Stimulated activated CD4-positive, alpha-beta T cell treated with anti-CD3 and anti-CD28 coated beads, Interleukin-1b, Interleukin-23, amount 100 ng/mL, for 4 hours (primary cell): Measurements from ENCODE around the gene CDC23.

Experiments used
- DNase-seq, 2 donors: peaks; one replicate each; pipeline ENCODE4 v3.0.0-alpha.2; 2020; ENCODE audit warnings: low read depth in 2 of 2

The CDC23 gene

GRCh38 chr5:138141734-138142133 is 71.4 kb downstream of the CDC23 start:
- DNase-seq = no peak

GRCh38 chr5:138140268-138140667 is 72.9 kb downstream of the CDC23 start:
- no peak for DNase-seq

GRCh38 chr5:138139781-138140090 is 73.4 kb downstream of the CDC23 start:
- DNase-seq = no peak

DNA sequence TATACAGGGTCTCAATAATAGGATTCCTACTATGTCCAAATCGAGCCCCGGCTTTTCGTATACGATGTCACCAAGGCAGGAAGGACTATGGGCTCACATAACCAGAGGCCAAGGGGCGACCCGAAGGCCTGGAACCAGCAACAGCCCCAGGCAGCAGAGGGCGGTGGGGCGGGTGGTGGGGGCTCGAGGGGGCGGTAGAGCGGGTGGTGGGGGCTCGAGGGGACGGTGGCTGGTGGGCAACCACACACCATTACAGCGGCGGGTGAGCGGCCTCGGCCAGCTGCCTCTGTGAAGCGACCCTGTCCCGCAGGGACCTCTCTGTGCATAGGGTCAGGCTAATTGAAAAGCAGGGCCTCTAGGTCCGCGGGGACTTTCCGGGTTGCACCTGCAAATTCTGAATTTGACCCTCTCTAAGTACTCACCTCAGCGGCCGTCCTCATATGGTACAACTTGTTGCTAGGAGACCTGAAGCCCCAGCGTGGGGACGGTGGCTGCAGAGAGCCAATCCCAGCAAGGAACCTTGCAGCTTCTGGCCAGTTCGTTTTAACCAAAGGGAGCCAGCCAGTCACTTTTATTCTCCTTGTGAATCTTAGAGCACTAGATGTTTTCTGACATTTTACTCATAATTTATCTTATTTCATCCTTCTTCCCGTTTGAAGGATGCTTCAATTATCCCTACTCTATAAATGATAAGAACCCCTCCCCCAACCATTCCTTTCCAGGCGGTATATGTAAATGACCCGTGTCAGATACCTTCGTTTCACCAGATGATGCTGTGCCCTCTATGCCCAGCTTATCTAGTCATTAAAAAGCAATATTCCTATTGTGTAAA is 74.0 kb downstream of the CDC23 start, which contains the start of gene NME5:
TSS of gene NME5 (minus strand) at position 480 of the 832 bp plus-strand sequence. CDS start 648 bp downstream, outside the sequence.
- no peak for DNase-seq
